Thoracic aorta (tissue), 2 donors: ENCODE measurements around the gene NAGA. TPM values are rescaled to one million over a fixed set of nuclear protein-coding genes. Genes with fewer than 3 reads are reported as not detected.

ENCODE experiments used
- ATAC-seq: fragments of 150-250 bp; one replicate; pipeline ENCODE4 v1.8.0; 2017; ENCODE audit warnings: low read depth; ENCODE audit not compliant: insufficient number of reproducible peaks, low FRiP score
- DNase-seq: peaks from one replicate; pipeline ENCODE4 v3.0.0-alpha.2; 2020; ENCODE audit warnings: low spot score
- H3K27ac ChIP-seq, 2 donors: fragments of 200-600 bp; sonication (generic); 1 replicate in 1 of 2; 2 replicates in 1 of 2; pipeline ENCODE4 v1.5.1; 2016; ENCODE audit warnings: mild to moderate bottlenecking in 2 of 2, moderate library complexity in 2 of 2
- H3K27me3 ChIP-seq: fragments of 200-600 bp; sonication (generic); replicated peaks from 2 replicates; pipeline ENCODE4 v1.6.0; 2016; ENCODE audit warnings: mild to moderate bottlenecking; ENCODE audit not compliant: insufficient read depth
- H3K36me3 ChIP-seq: fragments of 200-600 bp; sonication (generic); one replicate; pipeline ENCODE4 v1.5.1; 2016
- H3K4me1 ChIP-seq, 2 donors: fragments of 200-600 bp; sonication (generic); 1 replicate in 1 of 2; 2 replicates in 1 of 2; pipeline versions ENCODE4 v1.5.1 to v1.6.0; 2016; ENCODE audit warnings: low read depth in 2 of 2, mild to moderate bottlenecking in 1 of 2; ENCODE audit not compliant: control insufficient read depth in 1 of 2
- H3K4me3 ChIP-seq: fragments of 200-600 bp; sonication (generic); 2 replicates; pipeline ENCODE4 v1.5.1; 2016; ENCODE audit warnings: mild to moderate bottlenecking
- H3K9me3 ChIP-seq: fragments of 200-600 bp; sonication (generic); 2 replicates; pipeline ENCODE4 v1.5.1; 2016
- total RNA-seq, 2 donors: library from RNA; depleted of rRNA; stranded (reverse); fragments of >200 nt; gene quantifications; one replicate each; pipeline versions ENCODE4 v1.1.0 to v1.2.3, GENCODE V29; 2016
- TF ChIP-seq, protein P1 (sequence below): fragments of 200-600 bp; sonication (generic); IDR thresholded peaks from one replicate; pipeline ENCODE4 v1.5.1; 2019; ENCODE audit warnings: antibody characterized with exemption

NAGA gene
- total RNA-seq, 2 donors from 2014 or later = 41.7 to 52.7 TPM

- ATAC-seq (no peak), DNase-seq (no peak)
- Histone ChIP-seq H3K36me3 (no peaks in the 10 kb centered on the region), H3K27ac (no peak overlapping the region), H3K4me3 (no peak overlapping the region), H3K9me3 (no peaks in the 10 kb centered on the region), H3K4me1 (no peaks in the 10 kb centered on the region), H3K27me3 (no peaks in the 10 kb centered on the region)
- TF ChIP-seq, protein P1, sequence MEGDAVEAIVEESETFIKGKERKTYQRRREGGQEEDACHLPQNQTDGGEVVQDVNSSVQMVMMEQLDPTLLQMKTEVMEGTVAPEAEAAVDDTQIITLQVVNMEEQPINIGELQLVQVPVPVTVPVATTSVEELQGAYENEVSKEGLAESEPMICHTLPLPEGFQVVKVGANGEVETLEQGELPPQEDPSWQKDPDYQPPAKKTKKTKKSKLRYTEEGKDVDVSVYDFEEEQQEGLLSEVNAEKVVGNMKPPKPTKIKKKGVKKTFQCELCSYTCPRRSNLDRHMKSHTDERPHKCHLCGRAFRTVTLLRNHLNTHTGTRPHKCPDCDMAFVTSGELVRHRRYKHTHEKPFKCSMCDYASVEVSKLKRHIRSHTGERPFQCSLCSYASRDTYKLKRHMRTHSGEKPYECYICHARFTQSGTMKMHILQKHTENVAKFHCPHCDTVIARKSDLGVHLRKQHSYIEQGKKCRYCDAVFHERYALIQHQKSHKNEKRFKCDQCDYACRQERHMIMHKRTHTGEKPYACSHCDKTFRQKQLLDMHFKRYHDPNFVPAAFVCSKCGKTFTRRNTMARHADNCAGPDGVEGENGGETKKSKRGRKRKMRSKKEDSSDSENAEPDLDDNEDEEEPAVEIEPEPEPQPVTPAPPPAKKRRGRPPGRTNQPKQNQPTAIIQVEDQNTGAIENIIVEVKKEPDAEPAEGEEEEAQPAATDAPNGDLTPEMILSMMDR = no peak
These were observed 52.4 kb downstream of the NAGA start for GRCh38 chr22:42018224-42018623.

DNA sequence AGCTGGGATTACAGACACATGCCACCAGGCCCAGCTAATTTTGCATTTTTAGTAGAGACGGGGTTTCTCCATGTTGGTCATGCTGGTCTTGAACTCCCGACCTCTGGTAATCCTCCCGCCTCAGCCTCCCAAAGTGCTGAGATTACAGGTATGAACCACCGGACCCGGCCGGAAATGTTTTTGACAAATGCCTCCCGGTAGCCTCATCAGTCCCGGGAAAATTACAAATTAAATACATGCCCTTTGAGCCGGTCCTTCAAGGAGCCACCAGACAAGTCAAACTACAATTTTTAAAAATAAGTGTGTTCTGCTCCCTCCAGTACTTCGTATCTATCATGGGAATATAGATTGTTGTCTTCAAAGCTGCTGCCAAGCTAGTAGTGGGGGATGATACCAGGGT lies 54.5 kb downstream of the NAGA start:
- Histone ChIP-seq H3K36me3 (no peaks in the 10 kb centered on the region), H3K4me1 (no peaks in the 10 kb centered on the region), H3K4me3 (no peak overlapping the region), H3K27ac (no peak overlapping the region), H3K9me3 (peaks cover 3% of the 10 kb centered on the region), H3K27me3 (no peaks in the 10 kb centered on the region)
- TF ChIP-seq, protein P1 = no peak
- ATAC-seq = no peak
- DNase-seq = no peak

- DNase-seq (no peak), ATAC-seq (no peak)
- Histone ChIP-seq H3K27me3 (no peaks in the 10 kb centered on the region), H3K4me1 (no peaks in the 10 kb centered on the region), H3K36me3 (no peaks in the 10 kb centered on the region), H3K27ac (no peak overlapping the region), H3K9me3 (peaks cover 14% of the 10 kb centered on the region), H3K4me3 (no peak overlapping the region)
- TF ChIP-seq, protein P1 = no peak
These were observed 57.2 kb downstream of the NAGA start for GRCh38 chr22:42013385-42013784.

GRCh38 chr22:42010778-42011177 lies 59.8 kb downstream of the NAGA start:
- H3K4me3 ChIP-seq = no peak overlapping the region
- no peak for ATAC-seq
- peaks cover 14% of the 10 kb centered on the region for H3K9me3 ChIP-seq
- no peaks in the 10 kb centered on the region for H3K27me3 ChIP-seq
- H3K4me1 ChIP-seq = no peaks in the 10 kb centered on the region
- TF ChIP-seq, protein P1 = no peak
- no peak for DNase-seq
- no peak overlapping the region for H3K27ac ChIP-seq
- H3K36me3 ChIP-seq = no peaks in the 10 kb centered on the region

Other genes starting within 250 kb of the NAGA start
- gene SREBF2, start 237.7 kb downstream of the NAGA start, total RNA-seq = 10 to 100 TPM; 48.3 to 65.3 TPM
- gene SHISA8, start 155.7 kb downstream of the NAGA start, total RNA-seq = not detected
- gene TNFRSF13C, start 144.0 kb downstream of the NAGA start, total RNA-seq = not detected
- not detected for gene CENPM, start 123.7 kb downstream of the NAGA start, total RNA-seq
- gene SEPTIN3, start 101.4 kb downstream of the NAGA start, total RNA-seq = not detected
- gene WBP2NL, start 72.0 kb downstream of the NAGA start, total RNA-seq = 1 to 10 TPM in 1 of 2 donors, not detected in 1; 1.3 TPM
- gene PHETA2, start 3.4 kb upstream of the NAGA start, total RNA-seq = 10 to 100 TPM; 22.1 to 23.7 TPM
- gene SMDT1, start 8.9 kb upstream of the NAGA start, total RNA-seq = 10 to 100 TPM in 1 of 2 donors, 1 to 10 TPM in 1; 6.1 to 17.1 TPM
- 10 to 100 TPM; 21.3 to 27.0 TPM for gene NDUFA6, start 20.0 kb upstream of the NAGA start, total RNA-seq
- gene CYP2D6, start 60.0 kb upstream of the NAGA start, total RNA-seq = not detected
- 10 to 100 TPM; 25.7 to 30.3 TPM for gene TCF20, start 199.8 kb upstream of the NAGA start, total RNA-seq